ENCODE data around the gene OTOG. TPM values are rescaled to one million over a fixed set of nuclear protein-coding genes. Genes with fewer than 3 reads are reported as not detected.

Gene OTOG
- total RNA-seq, 1 donor from 2014 or later = 42.1 TPM

GRCh38 chr11:17544181-17544622 is 2.9 kb upstream of the OTOG start, which contains the start of gene USH1C:
USH1C (minus strand) TSS chr11:17544416; CDS start chr11:17544307, 109 bp downstream.
- no peak within 1 kb of the TSS for H3K27ac ChIP-seq
- no peaks in the 10 kb centered on the region for H3F3A ChIP-seq (ENCODE audit: low read depth)
- Mint-ChIP-seq H3K4me1 (peaks cover 18% of the 10 kb centered on the region), H3K36me3 (no peaks in the 10 kb centered on the region), H3K27me3 (ENCODE audit: insufficient read depth, low read depth) (peaks cover 15% of the 10 kb centered on the region), H3K9me3 (no peaks in the 10 kb centered on the region), H3K27ac (peak within 1 kb of the TSS; percentile 42), H3K4me3 (peak within 1 kb of the TSS; percentile 22)
- H3K4me1 ChIP-seq = peaks cover 9% of the 10 kb centered on the region
- H3K9ac ChIP-seq = no peak within 1 kb of the TSS
- DNase-seq (ENCODE audit: low spot score) = peak; percentile 65
- peak within 1 kb of the TSS; percentile 78 for H3K4me2 ChIP-seq
- no peaks in the 10 kb centered on the region for H3K79me2 ChIP-seq (ENCODE audit: low read depth)
- no peak for TF ChIP-seq EZH2phosphoT487 (IDR thresholded peaks at IDR 0.05)
- TF ChIP-seq CTCF (IDR thresholded peaks at IDR 0.05) = no peak
- no peak for TF ChIP-seq EZH2 (IDR thresholded peaks at IDR 0.05)
- H3K27me3 ChIP-seq = peaks cover 58% of the 10 kb centered on the region
- no peaks in the 10 kb centered on the region for H3K36me3 ChIP-seq
- H3K4me3 ChIP-seq = peak within 1 kb of the TSS; percentile 46
- peak within 1 kb of the TSS; percentile 91 for H2AFZ ChIP-seq (replicated peaks)
- H3K9me3 ChIP-seq (ENCODE audit: low read depth) = no peaks in the 10 kb centered on the region
- no peaks in the 10 kb centered on the region for H4K20me1 ChIP-seq (ENCODE audit: low read depth)

- H3K4me3 Mint-ChIP-seq = no peak overlapping the region
- H4K20me1 ChIP-seq (ENCODE audit: low read depth) = no peaks in the 10 kb centered on the region
- H3K4me1 ChIP-seq = peaks cover 9% of the 10 kb centered on the region
- H3K4me1 Mint-ChIP-seq = peaks cover 19% of the 10 kb centered on the region
- no peak for DNase-seq (ENCODE audit: low spot score)
- peaks cover 58% of the 10 kb centered on the region for H3K27me3 ChIP-seq
- H3K9ac ChIP-seq = no peak overlapping the region
- no peaks in the 10 kb centered on the region for H3F3A ChIP-seq (ENCODE audit: low read depth)
- no peak overlapping the region for H3K4me3 ChIP-seq
- H3K36me3 ChIP-seq = no peaks in the 10 kb centered on the region
- no peak overlapping the region for H3K4me2 ChIP-seq
- no peak overlapping the region for H2AFZ ChIP-seq (replicated peaks)
- H3K27ac ChIP-seq = no peak overlapping the region
- peaks cover 11% of the 10 kb centered on the region for H3K27me3 Mint-ChIP-seq (ENCODE audit: insufficient read depth, low read depth)
- H3K27ac Mint-ChIP-seq = no peak overlapping the region
- TF ChIP-seq EZH2phosphoT487 (IDR thresholded peaks at IDR 0.05) (no peak), CTCF (IDR thresholded peaks at IDR 0.05) (no peak), EZH2 (IDR thresholded peaks at IDR 0.05) (no peak)
- H3K9me3 ChIP-seq (ENCODE audit: low read depth) = no peaks in the 10 kb centered on the region
- H3K36me3 Mint-ChIP-seq = no peaks in the 10 kb centered on the region
- no peaks in the 10 kb centered on the region for H3K79me2 ChIP-seq (ENCODE audit: low read depth)
- no peaks in the 10 kb centered on the region for H3K9me3 Mint-ChIP-seq
These were observed 819 bp upstream of the OTOG start for GRCh38 chr11:17546240-17546639.

GRCh38 chr11:17547932-17548331 is 873 bp downstream of the OTOG start:
- H3F3A ChIP-seq (ENCODE audit: low read depth) = no peaks in the 10 kb centered on the region
- H3K36me3 ChIP-seq = no peaks in the 10 kb centered on the region
- H3K27me3 ChIP-seq = peaks cover 50% of the 10 kb centered on the region
- Mint-ChIP-seq H3K27me3 (ENCODE audit: insufficient read depth, low read depth) (peaks cover 11% of the 10 kb centered on the region), H3K4me1 (peaks cover 14% of the 10 kb centered on the region), H3K9me3 (no peaks in the 10 kb centered on the region), H3K4me3 (no peak overlapping the region), H3K36me3 (no peaks in the 10 kb centered on the region), H3K27ac (no peak overlapping the region)
- no peak for TF ChIP-seq CTCF (IDR thresholded peaks at IDR 0.05)
- no peak for TF ChIP-seq EZH2phosphoT487 (IDR thresholded peaks at IDR 0.05)
- TF ChIP-seq EZH2 (IDR thresholded peaks at IDR 0.05) = no peak
- no peak for DNase-seq (ENCODE audit: low spot score)
- H4K20me1 ChIP-seq (ENCODE audit: low read depth) = no peaks in the 10 kb centered on the region
- peak overlapping the region; percentile 78 for H3K4me2 ChIP-seq
- H3K9ac ChIP-seq = no peak overlapping the region
- peaks cover 9% of the 10 kb centered on the region for H3K4me1 ChIP-seq
- H3K79me2 ChIP-seq (ENCODE audit: low read depth) = no peaks in the 10 kb centered on the region
- H2AFZ ChIP-seq (replicated peaks) = no peak overlapping the region
- H3K4me3 ChIP-seq = no peak overlapping the region
- no peaks in the 10 kb centered on the region for H3K9me3 ChIP-seq (ENCODE audit: low read depth)
- H3K27ac ChIP-seq = no peak overlapping the region

Measured in neural progenitor cell (in vitro differentiated cells).